AG20443 (cell line): ENCODE measurements around the gene SMIM41.

Experiments
- DNase-seq: peaks from one replicate; pipeline ENCODE4 v3.0.0; 2012; ENCODE audit warnings: low spot score, mixed read lengths

Gene SMIM41

GRCh38 chr12:52147367-52147963, 68.0 kb downstream of the SMIM41 start:
- DNase-seq = peak; percentile 99

- DNase-seq = no peak
Measured at GRCh38 chr12:52147964-52148463, 68.5 kb downstream of the SMIM41 start.

GRCh38 chr12:52148464-52149181, 69.1 kb downstream of the SMIM41 start:
- no peak for DNase-seq

- DNase-seq = no peak
Measured at GRCh38 chr12:52149182-52149641, 69.7 kb downstream of the SMIM41 start.

- DNase-seq = no peak
Measured at GRCh38 chr12:52149651-52150241, 70.2 kb downstream of the SMIM41 start.

GRCh38 chr12:52151153-52151836, 71.8 kb downstream of the SMIM41 start:
- DNase-seq = no peak

GRCh38 chr12:52151837-52152783, 72.6 kb downstream of the SMIM41 start:
- peak; percentile 91 for DNase-seq

GRCh38 chr12:52152905-52153317, 73.4 kb downstream of the SMIM41 start:
- DNase-seq = no peak

- peak; percentile 56 for DNase-seq
Measured at GRCh38 chr12:52155048-52155868, 75.8 kb downstream of the SMIM41 start.

GRCh38 chr12:52156311-52156710, 76.8 kb downstream of the SMIM41 start:
- DNase-seq = no peak

GRCh38 chr12:52156757-52157565, 77.5 kb downstream of the SMIM41 start:
- peak; percentile 81 for DNase-seq

GRCh38 chr12:52157566-52158150, 78.2 kb downstream of the SMIM41 start:
- DNase-seq = no peak
